H9 (cell line): ENCODE measurements around the gene RPL23. TPM values are rescaled to one million over a fixed set of nuclear protein-coding genes. Genes with fewer than 3 reads are reported as not detected.

Source experiments
- DNase-seq: peaks from one replicate; pipeline ENCODE4 v3.0.0-alpha.2; 2017
- H2AFZ ChIP-seq: one replicate; pipeline ENCODE4 v1.6.1; 2013; ENCODE audit warnings: mild to moderate bottlenecking, low read length, control low read depth, moderate library complexity
- H2AK5ac ChIP-seq: 2 replicates; pipeline ENCODE4 v1.6.1; 2013; ENCODE audit warnings: low read length, control low read depth, mixed read lengths; ENCODE audit not compliant: insufficient read length
- H2BK120ac ChIP-seq: one replicate; pipeline ENCODE4 v1.6.1; 2013; ENCODE audit warnings: low read depth, mild to moderate bottlenecking, low read length, control low read depth, inconsistent platforms; ENCODE audit not compliant: poor library complexity, severe bottlenecking
- H2BK12ac ChIP-seq: 2 replicates; pipeline ENCODE4 v1.6.1; 2013; ENCODE audit warnings: low read length, control low read depth, mixed read lengths, low read depth; ENCODE audit not compliant: insufficient read length
- H2BK15ac ChIP-seq: 2 replicates; pipeline ENCODE4 v1.6.1; 2013; ENCODE audit warnings: low read depth, low read length, control low read depth
- H2BK20ac ChIP-seq: one replicate; pipeline ENCODE4 v1.6.1; 2013; ENCODE audit warnings: low read depth, mild to moderate bottlenecking, low read length, control low read depth, inconsistent platforms; ENCODE audit not compliant: poor library complexity, severe bottlenecking
- H2BK5ac ChIP-seq: 2 replicates; pipeline ENCODE4 v1.6.1; 2013; ENCODE audit warnings: low read length, control low read depth, mixed read lengths; ENCODE audit not compliant: insufficient read length
- H3K14ac ChIP-seq: 2 replicates; pipeline ENCODE4 v1.6.1; 2013; ENCODE audit warnings: low read length, control low read depth; ENCODE audit not compliant: insufficient read depth
- H3K18ac ChIP-seq: 2 replicates; pipeline ENCODE4 v1.6.1; 2013; ENCODE audit warnings: low read depth, mild to moderate bottlenecking, mixed read lengths, low read length, control low read depth; ENCODE audit not compliant: insufficient read length
- H3K23ac ChIP-seq: 2 replicates; pipeline ENCODE4 v1.6.1; 2013; ENCODE audit warnings: low read length, control low read depth, mixed read lengths, low read depth; ENCODE audit not compliant: insufficient read length
- H3K23me2 ChIP-seq: 2 replicates; pipeline ENCODE4 v1.6.1; 2013; ENCODE audit warnings: low read depth, mild to moderate bottlenecking, mixed read lengths, low read length, control low read depth; ENCODE audit not compliant: insufficient read length, poor library complexity, severe bottlenecking
- H3K27ac ChIP-seq: 2 replicates; pipeline ENCODE4 v1.5.1; 2013; ENCODE audit warnings: low read length, control low read depth, mixed read lengths, low read depth; ENCODE audit not compliant: insufficient read length
- H3K27me3 ChIP-seq: 2 replicates; pipeline ENCODE4 v1.6.1; 2013; ENCODE audit warnings: low read length, control low read depth, inconsistent platforms; ENCODE audit not compliant: insufficient read depth
- H3K4ac ChIP-seq: 2 replicates; pipeline ENCODE4 v1.6.1; 2013; ENCODE audit warnings: low read depth, mild to moderate bottlenecking, control low read depth, inconsistent platforms, low read length, moderate library complexity
- H3K4me1 ChIP-seq: 2 replicates; pipeline ENCODE4 v1.6.1; 2013; ENCODE audit warnings: low read length, control low read depth, inconsistent platforms; ENCODE audit not compliant: insufficient read depth
- H3K4me2 ChIP-seq: 2 replicates; pipeline ENCODE4 v1.6.1; 2013; ENCODE audit warnings: low read length, control low read depth, mixed read lengths; ENCODE audit not compliant: insufficient read length, insufficient read depth
- H3K56ac ChIP-seq: 2 replicates; pipeline ENCODE4 v1.6.1; 2013; ENCODE audit warnings: low read depth, mild to moderate bottlenecking, mixed read lengths, low read length, control low read depth; ENCODE audit not compliant: insufficient read length
- H3K79me1 ChIP-seq: 2 replicates; pipeline ENCODE4 v1.6.1; 2013; ENCODE audit warnings: low read depth, mild to moderate bottlenecking, moderate library complexity, low read length, control low read depth, inconsistent platforms; ENCODE audit not compliant: insufficient read depth, poor library complexity, severe bottlenecking
- H3K79me2 ChIP-seq: 2 replicates; pipeline ENCODE4 v1.6.1; 2013; ENCODE audit warnings: low read length, control low read depth, inconsistent platforms; ENCODE audit not compliant: insufficient read depth
- H3K9ac ChIP-seq: 2 replicates; pipeline ENCODE4 v1.6.1; 2013; ENCODE audit warnings: low read length, control low read depth, mixed read lengths; ENCODE audit not compliant: insufficient read length; ENCODE audit errors: extremely low read depth
- H3K9me3 ChIP-seq: one replicate; pipeline ENCODE4 v1.6.1; 2013; ENCODE audit warnings: low read depth, low read length, inconsistent platforms; ENCODE audit not compliant: control insufficient read depth
- H3T11ph ChIP-seq: one replicate; pipeline ENCODE4 v1.6.1; 2013; ENCODE audit warnings: mild to moderate bottlenecking, low read length, control low read depth, inconsistent platforms
- H4K20me1 ChIP-seq: one replicate; pipeline ENCODE4 v1.6.1; 2013; ENCODE audit not compliant: control insufficient read depth, insufficient read length, insufficient read depth
- H4K5ac ChIP-seq: 2 replicates; pipeline ENCODE4 v1.6.1; 2013; ENCODE audit warnings: low read depth, mild to moderate bottlenecking, mixed read lengths, low read length, control low read depth; ENCODE audit not compliant: insufficient read length
- H4K8ac ChIP-seq: replicated peaks from 2 replicates; pipeline ENCODE4 v1.6.1; 2013; ENCODE audit warnings: low read length, control low read depth, mixed read lengths, low read depth; ENCODE audit not compliant: insufficient read length
- H4K91ac ChIP-seq: 2 replicates; pipeline ENCODE4 v1.6.1; 2013; ENCODE audit warnings: low read depth, mild to moderate bottlenecking, moderate library complexity, mixed read lengths, low read length, control low read depth; ENCODE audit not compliant: insufficient read length
- H3K27ac Mint-ChIP-seq, 3 experiments: 2 replicates in 2 of 3; 3 replicates in 1 of 3; pipeline ENCODE4 v1.8.0; 2020 to 2021; ENCODE audit warnings: mixed read lengths in 3 of 3, mild to moderate bottlenecking in 1 of 3, moderate library complexity in 1 of 3
- H3K27me3 Mint-ChIP-seq: 2 replicates; pipeline ENCODE4 v1.8.0; 2021; ENCODE audit warnings: low read depth, mild to moderate bottlenecking, moderate library complexity, mixed read lengths
- H3K36me3 Mint-ChIP-seq, 3 experiments: 2 replicates in 2 of 3; 3 replicates in 1 of 3; pipeline ENCODE4 v1.8.0; 2020 to 2021; ENCODE audit warnings: low read depth in 3 of 3, mixed read lengths in 3 of 3; ENCODE audit not compliant: insufficient read depth in 1 of 3
- H3K4me1 Mint-ChIP-seq, 2 experiments: 2 replicates each; pipeline ENCODE4 v1.8.0; 2020; ENCODE audit warnings: mixed read lengths in 2 of 2
- H3K4me3 Mint-ChIP-seq, 2 experiments: 2 replicates in 1 of 2; 3 replicates in 1 of 2; pipeline ENCODE4 v1.8.0; 2020 to 2021; ENCODE audit warnings: mild to moderate bottlenecking in 2 of 2, mixed read lengths in 2 of 2, moderate library complexity in 1 of 2
- H3K9me3 Mint-ChIP-seq, 2 experiments: 2 replicates in 1 of 2; 3 replicates in 1 of 2; pipeline ENCODE4 v1.8.0; 2020; ENCODE audit warnings: mild to moderate bottlenecking in 2 of 2, mixed read lengths in 2 of 2, moderate library complexity in 1 of 2
- CTCF ChIP-seq: fragments of 200-600 bp; sonication (generic); conservative IDR thresholded peaks from 3 replicates; pipeline ENCODE4 v1.8.0; 2021; ENCODE audit warnings: antibody characterized with exemption, mild to moderate bottlenecking
- WGBS: extraction: QIAGEN DNeasy Blood & Tissue Kit; methylation state at CpG from one replicate; pipeline ENCODE4 v1.1.7; 2013; ENCODE audit warnings: missing lambda C conversion rate, low lambda C conversion rate, mixed read lengths; ENCODE audit not compliant: insufficient read length; ENCODE audit errors: extremely low coverage; 5-methylcytosine and 5-hydroxymethylcytosine counted together
- total RNA-seq: library from RNA; stranded (reverse); gene quantifications from 2 replicates; pipeline ENCODE4 v1.2.1, GENCODE V29; 2021

RPL23 gene
- total RNA-seq, 1 experiment from 2014 or later, result 2,084 TPM

GRCh38 chr17:38877130-38877851, 23.8 kb upstream of the RPL23 start:
- H3T11ph ChIP-seq, result no peak overlapping the region
- no peak for TF ChIP-seq CTCF
- peak; percentile 75 for DNase-seq
- peaks cover 69 to 84% of the 10 kb centered on the region in 2 experiments for H3K4me1 Mint-ChIP-seq
- H3K4me2 ChIP-seq, result no peak overlapping the region
- H3K79me1 ChIP-seq, result peaks cover 3% of the 10 kb centered on the region
- H3K23me2 ChIP-seq, result no peaks in the 10 kb centered on the region
- H3K36me3 Mint-ChIP-seq, result peaks cover 11 to 36% (median 20%) of the 10 kb centered on the region in 3 experiments; a peak in 5 of 7 replicates
- peaks cover 0 to 3% of the 10 kb centered on the region in 2 experiments; a peak in 1 of 5 replicates for H3K9me3 Mint-ChIP-seq
- no peak overlapping the region for H4K5ac ChIP-seq
- H2BK5ac ChIP-seq, result no peak overlapping the region
- H3K4me3 Mint-ChIP-seq, result no peak overlapping the region
- no peak overlapping the region for H3K27ac ChIP-seq
- H2BK12ac ChIP-seq, result no peak overlapping the region
- no peaks in the 10 kb centered on the region for H3K27me3 ChIP-seq
- H3K18ac ChIP-seq, result no peak overlapping the region
- H3K23ac ChIP-seq, result no peak overlapping the region
- no peak overlapping the region; the same call in 1 of the 2 replicates for H3K14ac ChIP-seq
- H4K91ac ChIP-seq, result no peak overlapping the region
- H2AK5ac ChIP-seq, result no peak overlapping the region
- no peak overlapping the region for H3K56ac ChIP-seq
- H3K79me2 ChIP-seq, result peaks cover 24% of the 10 kb centered on the region; the same call in 1 of the 2 replicates
- H3K4me1 ChIP-seq, result peaks cover 14% of the 10 kb centered on the region; the same call in 1 of the 2 replicates
- H2BK120ac ChIP-seq, result no peak overlapping the region
- H4K20me1 ChIP-seq, result peaks cover 2% of the 10 kb centered on the region
- H3K27ac Mint-ChIP-seq, result peak overlapping the region in 2 of 3 experiments; percentile 28 to 40; a peak in 1 of 7 replicates
- no peak overlapping the region for H2AFZ ChIP-seq
- no peak overlapping the region for H3K9ac ChIP-seq
- H3K27me3 Mint-ChIP-seq, result no peaks in the 10 kb centered on the region
- no peak overlapping the region for H2BK20ac ChIP-seq
- no peak overlapping the region for H4K8ac ChIP-seq
- no peak overlapping the region for H3K4ac ChIP-seq
- H2BK15ac ChIP-seq, result no peak overlapping the region
- no peaks in the 10 kb centered on the region for H3K9me3 ChIP-seq
- WGBS, result no CpG with 5 or more reads among the region's 7 CpGs
